Thymus (tissue), 11 donors: ENCODE results near the gene CLNK. TPM values are rescaled to one million over a fixed set of nuclear protein-coding genes. Genes with fewer than 3 reads are reported as not detected.

Experiments
- DNase-seq, 9 donors: peaks; one replicate each; pipeline ENCODE4 v3.0.0-alpha.2; 2013; ENCODE audit warnings: low spot score in 9 of 9, low read depth in 6 of 9, missing footprints in 1 of 9
- H3K27ac ChIP-seq, 2 donors: one replicate each; pipeline ENCODE4 v1.5.1; 2013; ENCODE audit warnings: control low read depth in 1 of 2, low read depth in 1 of 2, low read length in 1 of 2, mild to moderate bottlenecking in 1 of 2, moderate library complexity in 1 of 2
- H3K27me3 ChIP-seq, 2 donors: one replicate each; pipeline ENCODE4 v1.5.1; 2013; ENCODE audit warnings: low read length in 1 of 2; ENCODE audit not compliant: control insufficient read depth in 2 of 2, insufficient read depth in 1 of 2
- H3K36me3 ChIP-seq, 2 donors: one replicate each; pipeline ENCODE4 v1.5.1; 2013; ENCODE audit warnings: low read length in 1 of 2, mild to moderate bottlenecking in 1 of 2, moderate library complexity in 1 of 2; ENCODE audit not compliant: control insufficient read depth in 2 of 2, insufficient read depth in 2 of 2
- H3K4me1 ChIP-seq, 2 donors: one replicate each; pipeline ENCODE4 v1.5.1; 2013; ENCODE audit warnings: low read length in 2 of 2; ENCODE audit not compliant: control insufficient read depth in 2 of 2, insufficient read depth in 2 of 2
- H3K4me3 ChIP-seq, 2 donors: one replicate each; pipeline ENCODE4 v1.5.1; 2013; ENCODE audit warnings: low read length in 2 of 2, control low read depth in 1 of 2, mild to moderate bottlenecking in 1 of 2
- H3K9me3 ChIP-seq, 2 donors: one replicate each; pipeline ENCODE4 v1.5.1; 2013; ENCODE audit warnings: low read length in 1 of 2, mild to moderate bottlenecking in 1 of 2; ENCODE audit not compliant: control insufficient read depth in 2 of 2, insufficient read depth in 1 of 2
- WGBS: extraction: QIAGEN DNeasy Blood & Tissue Kit; methylation state at CpG from one replicate; pipeline ENCODE4 v1.1.7; 2013; 5-methylcytosine and 5-hydroxymethylcytosine counted together
- polyA plus RNA-seq: library from polyadenylated mRNA; stranded (reverse); fragments of 200-250 nt; gene quantifications from one replicate; pipeline ENCODE4 v1.2.3, GENCODE V29; 2013
- total RNA-seq: library from RNA; stranded (reverse); fragments of 120-200 nt; gene quantifications from one replicate; pipeline ENCODE4 v1.2.4, GENCODE V29; 2013
- donor health status: healthy.

The CLNK gene
- total and polyA plus RNA-seq, 2 donors = 1.9 to 2.6 TPM

GRCh38 chr4:10706236-10706635 is 21.7 kb upstream of the CLNK start:
- H3K4me1 ChIP-seq = peaks cover 6 to 11% of the 10 kb centered on the region in 2 donors
- H3K9me3 ChIP-seq = no peaks in the 10 kb centered on the region
- 87% methylated on average over 1 of the region's 1 CpG for WGBS
- no peak for DNase-seq
- H3K27ac ChIP-seq = no peak overlapping the region
- no peaks in the 10 kb centered on the region for H3K27me3 ChIP-seq
- H3K4me3 ChIP-seq = no peak overlapping the region
- H3K36me3 ChIP-seq = no peaks in the 10 kb centered on the region

- H3K36me3 ChIP-seq = no peaks in the 10 kb centered on the region
- no peak for DNase-seq
- H3K27me3 ChIP-seq = no peaks in the 10 kb centered on the region
- no peaks in the 10 kb centered on the region for H3K9me3 ChIP-seq
- H3K27ac ChIP-seq = no peak overlapping the region
- peaks cover 6 to 11% of the 10 kb centered on the region in 2 donors for H3K4me1 ChIP-seq
- H3K4me3 ChIP-seq = no peak overlapping the region
Measured at GRCh38 chr4:10704430-10704810, 19.9 kb upstream of the CLNK start.

GRCh38 chr4:10703766-10704429 is 19.3 kb upstream of the CLNK start:
- no peak overlapping the region for H3K27ac ChIP-seq
- WGBS = 44% methylated on average over 3 of the region's 3 CpGs
- H3K36me3 ChIP-seq = peaks cover 0 to 2% of the 10 kb centered on the region in 2 donors
- H3K4me3 ChIP-seq = no peak overlapping the region
- H3K4me1 ChIP-seq = peaks cover 6 to 11% of the 10 kb centered on the region in 2 donors
- H3K9me3 ChIP-seq = peaks cover 0 to 1% of the 10 kb centered on the region in 2 donors
- no peak for DNase-seq
- no peaks in the 10 kb centered on the region for H3K27me3 ChIP-seq

- Histone ChIP-seq H3K36me3 (peaks cover 0 to 3% of the 10 kb centered on the region in 2 donors), H3K4me1 (peaks cover 6 to 11% of the 10 kb centered on the region in 2 donors), H3K4me3 (no peak overlapping the region), H3K27me3 (no peaks in the 10 kb centered on the region), H3K9me3 (peaks cover 0 to 4% of the 10 kb centered on the region in 2 donors), H3K27ac (no peak overlapping the region)
- DNase-seq = no peak
- WGBS = 90% methylated on average over 5 of the region's 5 CpGs
Measured at GRCh38 chr4:10703156-10703555, 18.6 kb upstream of the CLNK start.

GRCh38 chr4:10701702-10702460 is 17.3 kb upstream of the CLNK start:
- Histone ChIP-seq H3K36me3 (peaks cover 0 to 3% of the 10 kb centered on the region in 2 donors), H3K9me3 (peaks cover 0 to 4% of the 10 kb centered on the region in 2 donors), H3K27me3 (no peaks in the 10 kb centered on the region), H3K4me1 (peaks cover 6 to 11% of the 10 kb centered on the region in 2 donors), H3K27ac (no peak overlapping the region), H3K4me3 (no peak overlapping the region)
- 76% methylated on average over 7 of the region's 7 CpGs for WGBS
- DNase-seq = no peak

GRCh38 chr4:10701161-10701560 is 16.6 kb upstream of the CLNK start:
- Histone ChIP-seq H3K27me3 (no peaks in the 10 kb centered on the region), H3K9me3 (peaks cover 0 to 4% of the 10 kb centered on the region in 2 donors), H3K4me3 (no peak overlapping the region), H3K27ac (no peak overlapping the region), H3K36me3 (peaks cover 0 to 3% of the 10 kb centered on the region in 2 donors), H3K4me1 (peaks cover 6 to 15% of the 10 kb centered on the region in 2 donors)
- 57% methylated on average over 3 of the region's 3 CpGs for WGBS
- DNase-seq = no peak

- Histone ChIP-seq H3K4me3 (no peak overlapping the region), H3K9me3 (peaks cover 0 to 4% of the 10 kb centered on the region in 2 donors), H3K27ac (no peak overlapping the region), H3K36me3 (peaks cover 0 to 3% of the 10 kb centered on the region in 2 donors), H3K27me3 (no peaks in the 10 kb centered on the region), H3K4me1 (peaks cover 6 to 13% of the 10 kb centered on the region in 2 donors)
- DNase-seq = no peak
- WGBS = 100% methylated on average over 1 of the region's 1 CpG
Measured at GRCh38 chr4:10698172-10698571, 13.6 kb upstream of the CLNK start.

- no peak overlapping the region for H3K27ac ChIP-seq
- DNase-seq = no peak
- 81% methylated on average over 5 of the region's 5 CpGs for whole genome bisulfite sequencing
- H3K36me3 ChIP-seq = peaks cover 0 to 3% of the 10 kb centered on the region in 2 donors
- no peak overlapping the region for H3K4me3 ChIP-seq
- H3K9me3 ChIP-seq = peaks cover 0 to 4% of the 10 kb centered on the region in 2 donors
- H3K4me1 ChIP-seq = peaks cover 6 to 11% of the 10 kb centered on the region in 2 donors
- H3K27me3 ChIP-seq = no peaks in the 10 kb centered on the region
Measured at GRCh38 chr4:10697086-10697485, 12.5 kb upstream of the CLNK start.

- peaks cover 0 to 3% of the 10 kb centered on the region in 2 donors for H3K36me3 ChIP-seq
- H3K27me3 ChIP-seq = no peaks in the 10 kb centered on the region
- peak in 2 of 9 donors; percentile 15 to 38 for DNase-seq
- H3K27ac ChIP-seq = no peak overlapping the region
- H3K4me1 ChIP-seq = peaks cover 0 to 6% of the 10 kb centered on the region in 2 donors
- H3K9me3 ChIP-seq = peaks cover 0 to 4% of the 10 kb centered on the region in 2 donors
- WGBS = 87% methylated on average over 4 of the region's 4 CpGs
- H3K4me3 ChIP-seq = no peak overlapping the region
Measured at GRCh38 chr4:10696253-10696652, 11.7 kb upstream of the CLNK start.
